Measurements from ENCODE around the gene ANKRD52.

The ANKRD52 gene

DNA sequence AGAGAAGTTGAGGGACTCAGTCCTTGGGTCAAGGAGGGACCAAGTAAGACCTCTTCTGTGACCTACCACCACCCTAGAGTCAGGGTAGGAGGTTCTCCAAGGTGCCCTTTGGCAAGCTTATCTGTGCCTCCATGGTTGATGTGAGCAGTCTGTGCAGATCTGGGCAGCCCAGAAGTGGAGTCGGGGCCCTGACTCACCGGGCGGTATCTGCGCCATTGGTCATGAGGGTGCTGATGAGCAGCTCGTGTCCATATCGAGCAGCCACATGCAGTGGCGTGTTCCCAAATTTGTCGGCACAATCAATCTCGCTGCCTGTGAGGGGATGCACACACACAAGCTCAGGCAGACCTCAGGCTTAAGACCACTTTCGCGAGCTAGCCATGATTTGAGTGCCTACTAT is 5.1 kb downstream of the ANKRD52 start:
- TF ChIP-seq, protein P1, sequence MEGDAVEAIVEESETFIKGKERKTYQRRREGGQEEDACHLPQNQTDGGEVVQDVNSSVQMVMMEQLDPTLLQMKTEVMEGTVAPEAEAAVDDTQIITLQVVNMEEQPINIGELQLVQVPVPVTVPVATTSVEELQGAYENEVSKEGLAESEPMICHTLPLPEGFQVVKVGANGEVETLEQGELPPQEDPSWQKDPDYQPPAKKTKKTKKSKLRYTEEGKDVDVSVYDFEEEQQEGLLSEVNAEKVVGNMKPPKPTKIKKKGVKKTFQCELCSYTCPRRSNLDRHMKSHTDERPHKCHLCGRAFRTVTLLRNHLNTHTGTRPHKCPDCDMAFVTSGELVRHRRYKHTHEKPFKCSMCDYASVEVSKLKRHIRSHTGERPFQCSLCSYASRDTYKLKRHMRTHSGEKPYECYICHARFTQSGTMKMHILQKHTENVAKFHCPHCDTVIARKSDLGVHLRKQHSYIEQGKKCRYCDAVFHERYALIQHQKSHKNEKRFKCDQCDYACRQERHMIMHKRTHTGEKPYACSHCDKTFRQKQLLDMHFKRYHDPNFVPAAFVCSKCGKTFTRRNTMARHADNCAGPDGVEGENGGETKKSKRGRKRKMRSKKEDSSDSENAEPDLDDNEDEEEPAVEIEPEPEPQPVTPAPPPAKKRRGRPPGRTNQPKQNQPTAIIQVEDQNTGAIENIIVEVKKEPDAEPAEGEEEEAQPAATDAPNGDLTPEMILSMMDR (IDR thresholded peaks at IDR 0.05; ENCODE audit: unreplicated experiment in 3 of 3): no peak
- peaks cover 54% of the 10 kb centered on the region for H3K36me3 Mint-ChIP-seq (ENCODE audit: low read depth)
- H3K27me3 Mint-ChIP-seq (ENCODE audit: low read depth): no peaks in the 10 kb centered on the region
- no peak overlapping the region for H3K27ac Mint-ChIP-seq
- peaks cover 16% of the 10 kb centered on the region for H3K4me1 Mint-ChIP-seq
- no peaks in the 10 kb centered on the region for H3K9me3 Mint-ChIP-seq
- peak overlapping the region in 1 of 3 experiments; percentile 50 for H3K4me3 Mint-ChIP-seq

DNA sequence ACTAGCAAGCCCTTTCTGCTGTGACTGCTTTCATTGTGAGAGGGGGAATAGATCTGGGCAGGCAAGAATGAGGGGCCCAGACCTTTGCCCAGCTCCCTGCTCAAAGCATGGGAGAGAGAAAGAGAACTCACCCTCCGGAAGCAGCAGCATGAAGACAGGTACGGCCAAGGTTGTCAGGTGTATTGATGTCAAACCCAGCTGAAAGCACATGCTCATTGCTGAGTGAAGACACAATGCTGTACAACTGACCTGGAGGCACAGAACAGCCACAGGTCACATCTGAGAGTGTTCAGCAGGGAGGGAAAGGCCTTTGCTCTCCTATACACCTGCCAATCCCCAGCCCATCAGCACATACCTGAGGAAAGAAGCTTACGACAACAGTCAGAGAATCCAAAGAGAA is 5.5 kb downstream of the ANKRD52 start:
- TF ChIP-seq, protein P1 (IDR thresholded peaks at IDR 0.05; ENCODE audit: unreplicated experiment in 3 of 3): no peak
- H3K36me3 Mint-ChIP-seq (ENCODE audit: low read depth): peaks cover 56% of the 10 kb centered on the region
- no peaks in the 10 kb centered on the region for H3K9me3 Mint-ChIP-seq
- peaks cover 16% of the 10 kb centered on the region for H3K4me1 Mint-ChIP-seq
- no peak overlapping the region for H3K27ac Mint-ChIP-seq
- H3K4me3 Mint-ChIP-seq: no peak overlapping the region
- H3K27me3 Mint-ChIP-seq (ENCODE audit: low read depth): no peaks in the 10 kb centered on the region

DNA sequence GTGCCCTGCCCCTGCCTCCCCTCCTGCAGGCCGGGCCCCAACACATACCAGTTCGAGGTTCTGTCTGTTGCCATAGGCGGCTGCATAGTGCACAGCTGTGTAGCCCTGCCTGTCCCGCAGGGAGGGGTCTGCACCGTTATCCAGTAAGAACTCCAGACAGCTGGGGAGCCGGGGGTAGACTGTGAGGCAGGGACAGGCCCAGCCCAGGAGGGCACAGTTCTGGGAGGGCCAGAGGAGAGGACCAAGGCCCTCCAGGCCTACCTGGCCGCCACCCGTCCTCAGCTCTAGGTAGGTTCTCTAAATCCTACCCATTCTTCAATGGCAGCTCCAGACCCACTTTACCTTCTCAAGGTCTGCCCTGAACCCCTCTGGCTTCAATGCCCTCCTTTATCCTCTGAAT is 9.5 kb downstream of the ANKRD52 start:
- no peak overlapping the region for H3K27ac Mint-ChIP-seq
- H3K9me3 Mint-ChIP-seq: no peaks in the 10 kb centered on the region

DNA sequence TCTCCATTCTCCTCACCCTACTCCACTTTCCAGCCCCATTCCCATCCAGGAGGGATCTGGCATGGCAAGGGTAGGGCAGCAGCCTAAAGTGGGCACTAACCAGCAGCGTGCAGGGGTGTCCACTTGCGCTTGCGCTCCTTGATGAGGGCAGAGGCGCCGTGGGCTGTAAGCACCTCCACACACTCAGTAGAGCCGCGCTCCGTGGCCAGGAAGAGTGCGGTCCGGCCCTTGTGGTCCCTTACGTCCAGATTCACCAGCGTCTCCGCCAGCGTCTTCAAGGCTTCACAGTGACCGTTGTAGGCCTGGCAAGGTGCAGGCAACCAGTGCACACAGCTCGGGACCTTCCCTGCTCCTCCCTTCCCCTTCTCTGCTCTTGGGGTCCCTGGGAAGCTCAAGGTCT is 10.3 kb downstream of the ANKRD52 start:
- no peak overlapping the region for H3K27ac Mint-ChIP-seq
- H3K27me3 Mint-ChIP-seq (ENCODE audit: low read depth): no peaks in the 10 kb centered on the region
- H3K36me3 Mint-ChIP-seq (ENCODE audit: low read depth): peaks cover 57% of the 10 kb centered on the region
- no peaks in the 10 kb centered on the region for H3K4me1 Mint-ChIP-seq
- no peaks in the 10 kb centered on the region for H3K9me3 Mint-ChIP-seq
- TF ChIP-seq, protein P1 (IDR thresholded peaks at IDR 0.05; ENCODE audit: unreplicated experiment in 3 of 3): no peak
- H3K4me3 Mint-ChIP-seq: no peak overlapping the region

More for the DNA sequence above, 9.5 kb downstream of the ANKRD52 start:
- TF ChIP-seq, protein P1 (IDR thresholded peaks at IDR 0.05; ENCODE audit: unreplicated experiment in 3 of 3): no peak
- no peaks in the 10 kb centered on the region for H3K27me3 Mint-ChIP-seq (ENCODE audit: low read depth)
- no peaks in the 10 kb centered on the region for H3K4me1 Mint-ChIP-seq
- peaks cover 61% of the 10 kb centered on the region for H3K36me3 Mint-ChIP-seq (ENCODE audit: low read depth)
- H3K4me3 Mint-ChIP-seq: no peak overlapping the region

DNA sequence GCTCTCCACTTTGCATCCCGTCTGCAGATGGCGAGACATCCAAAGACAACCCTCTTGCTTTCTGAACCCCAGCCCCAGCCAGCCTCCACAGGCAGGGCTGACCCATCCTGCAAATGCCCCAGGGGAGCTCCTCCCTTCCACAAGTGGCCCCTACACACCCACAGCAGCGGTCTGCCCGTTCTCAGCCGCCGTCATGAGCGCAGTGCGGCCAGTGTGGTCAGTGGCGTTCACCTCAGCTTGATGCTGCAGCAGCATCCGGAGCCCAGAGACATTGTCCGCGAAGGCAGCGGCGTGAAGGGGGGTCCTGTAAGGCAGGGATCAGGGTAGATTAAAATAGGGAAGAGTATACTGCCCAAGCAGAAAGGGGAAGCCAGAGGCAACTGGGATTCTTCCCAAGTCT is 13.7 kb downstream of the ANKRD52 start:
- Mint-ChIP-seq H3K4me3 (no peak overlapping the region), H3K36me3 (ENCODE audit: low read depth) (peaks cover 63% of the 10 kb centered on the region), H3K9me3 (no peaks in the 10 kb centered on the region), H3K27me3 (ENCODE audit: low read depth) (no peaks in the 10 kb centered on the region), H3K27ac (no peak overlapping the region), H3K4me1 (no peaks in the 10 kb centered on the region)
- TF ChIP-seq, protein P1 (IDR thresholded peaks at IDR 0.05; ENCODE audit: unreplicated experiment in 3 of 3): no peak

DNA sequence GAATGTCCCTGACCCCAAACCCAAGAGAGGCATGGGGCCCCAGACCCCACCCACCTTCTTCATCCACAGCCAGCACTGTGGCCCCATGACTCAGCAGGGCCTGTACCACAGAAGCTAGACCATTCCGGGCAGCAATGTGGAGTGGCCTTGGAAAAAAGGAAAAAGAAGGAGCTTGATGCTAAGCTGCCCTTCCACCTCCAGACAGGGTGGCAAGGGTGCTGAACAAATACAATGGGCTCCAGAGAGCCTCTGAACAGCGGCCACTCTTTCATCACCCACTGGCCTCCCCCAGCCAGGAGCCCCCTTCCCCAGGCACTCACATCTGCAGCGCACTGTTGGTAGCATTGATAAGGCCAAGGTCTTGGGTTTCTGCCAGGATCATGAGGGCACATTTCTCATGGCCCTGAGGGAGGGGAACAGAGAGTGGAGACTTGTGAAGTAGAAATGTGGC is 14.4 kb downstream of the ANKRD52 start:
- H3K4me3 Mint-ChIP-seq: no peak overlapping the region
- H3K4me1 Mint-ChIP-seq: no peaks in the 10 kb centered on the region
- no peaks in the 10 kb centered on the region for H3K9me3 Mint-ChIP-seq
- H3K27me3 Mint-ChIP-seq (ENCODE audit: low read depth): no peaks in the 10 kb centered on the region
- H3K36me3 Mint-ChIP-seq (ENCODE audit: low read depth): peaks cover 58% of the 10 kb centered on the region
- no peak overlapping the region for H3K27ac Mint-ChIP-seq
- TF ChIP-seq, protein P1 (IDR thresholded peaks at IDR 0.05; ENCODE audit: unreplicated experiment in 3 of 3): no peak

Data from nephron (organoid).